Neural crest cell (in vitro differentiated cells): ENCODE measurements around the gene MYL11. TPM values are rescaled to one million over a fixed set of nuclear protein-coding genes. Genes with fewer than 3 reads are reported as not detected.
"Not testable (repeated sequence)": the region's sequence is repeated elsewhere in the genome, so short reads cannot be mapped to it uniquely, and the experiment has no call there.

Source experiments
- DNase-seq: peaks from one replicate; pipeline ENCODE4 v3.0.0; 2021; ENCODE audit warnings: low read depth, mixed read lengths, low spot score
- H3K27ac Mint-ChIP-seq: one replicate; pipeline ENCODE4 v1.8.0; 2021; ENCODE audit warnings: mild to moderate bottlenecking, mixed read lengths; ENCODE audit not compliant: unreplicated experiment
- H3K27me3 Mint-ChIP-seq: 2 replicates; pipeline ENCODE4 v1.8.0; 2021; ENCODE audit warnings: low read depth, mild to moderate bottlenecking, mixed read lengths
- H3K36me3 Mint-ChIP-seq: 2 replicates; pipeline ENCODE4 v1.8.0; 2021; ENCODE audit warnings: low read depth, mild to moderate bottlenecking, mixed read lengths
- H3K4me1 Mint-ChIP-seq: 2 replicates; pipeline ENCODE4 v1.8.0; 2021; ENCODE audit warnings: mixed read lengths
- H3K4me3 Mint-ChIP-seq: one replicate; pipeline ENCODE4 v1.8.0; 2021; ENCODE audit warnings: mild to moderate bottlenecking, mixed read lengths
- H3K9me3 Mint-ChIP-seq: 2 replicates; pipeline ENCODE4 v1.8.0; 2021; ENCODE audit warnings: mixed read lengths
- total RNA-seq: library from RNA; stranded (reverse); gene quantifications from 2 replicates; pipeline ENCODE4 v1.2.1, GENCODE V29; 2021
- TF ChIP-seq, protein P1 (sequence below): fragments of 200-600 bp; sonication (generic); conservative IDR thresholded peaks from 2 replicates; pipeline ENCODE4 v1.5.0; 2021; ENCODE audit warnings: antibody characterized with exemption, mild to moderate bottlenecking

MYL11 gene
- total RNA-seq, 1 donor from 2014 or later = not detected

DNA sequence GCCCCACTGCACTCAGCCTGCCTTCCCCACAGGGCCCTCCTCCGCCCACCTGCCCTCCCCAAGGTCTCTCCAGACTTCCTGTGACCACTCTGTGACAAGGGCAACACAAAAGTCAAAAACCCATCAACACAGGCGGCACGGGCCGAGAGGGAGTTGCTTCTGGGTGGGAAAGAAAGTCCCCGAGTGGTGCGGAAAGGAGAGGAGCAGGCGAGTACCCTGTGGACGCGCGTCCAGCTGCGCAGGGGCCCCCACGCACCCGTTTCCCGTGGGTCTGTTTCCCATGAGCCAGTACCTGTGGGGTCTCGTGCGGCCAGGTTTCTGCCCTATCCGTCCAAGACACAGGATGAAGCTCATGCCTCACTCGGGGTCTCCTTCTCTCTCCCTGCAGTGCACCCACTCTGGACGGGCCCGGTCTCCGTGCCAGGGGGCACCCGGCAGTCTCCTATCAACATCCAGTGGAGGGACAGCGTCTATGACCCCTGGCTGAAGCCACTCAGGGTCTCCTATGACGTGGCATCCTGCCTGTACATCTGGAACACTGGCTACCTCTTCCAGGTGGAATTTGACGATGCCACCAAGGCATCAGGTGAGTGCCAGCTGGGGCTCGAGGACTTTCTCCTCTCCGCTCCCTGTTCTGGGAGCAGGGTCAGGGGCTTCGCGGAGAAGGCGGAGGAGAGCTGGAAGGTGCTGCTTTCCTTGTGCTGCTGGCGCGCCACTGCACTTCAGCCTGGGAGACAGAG is 31.7 kb upstream of the MYL11 start:
- Mint-ChIP-seq H3K9me3 (no peaks in the 10 kb centered on the region), H3K27me3 (no peaks in the 10 kb centered on the region), H3K27ac (no peak overlapping the region), H3K4me1 (no peaks in the 10 kb centered on the region), H3K36me3 (no peaks in the 10 kb centered on the region), H3K4me3 (no peak overlapping the region)
- TF ChIP-seq, protein P1, sequence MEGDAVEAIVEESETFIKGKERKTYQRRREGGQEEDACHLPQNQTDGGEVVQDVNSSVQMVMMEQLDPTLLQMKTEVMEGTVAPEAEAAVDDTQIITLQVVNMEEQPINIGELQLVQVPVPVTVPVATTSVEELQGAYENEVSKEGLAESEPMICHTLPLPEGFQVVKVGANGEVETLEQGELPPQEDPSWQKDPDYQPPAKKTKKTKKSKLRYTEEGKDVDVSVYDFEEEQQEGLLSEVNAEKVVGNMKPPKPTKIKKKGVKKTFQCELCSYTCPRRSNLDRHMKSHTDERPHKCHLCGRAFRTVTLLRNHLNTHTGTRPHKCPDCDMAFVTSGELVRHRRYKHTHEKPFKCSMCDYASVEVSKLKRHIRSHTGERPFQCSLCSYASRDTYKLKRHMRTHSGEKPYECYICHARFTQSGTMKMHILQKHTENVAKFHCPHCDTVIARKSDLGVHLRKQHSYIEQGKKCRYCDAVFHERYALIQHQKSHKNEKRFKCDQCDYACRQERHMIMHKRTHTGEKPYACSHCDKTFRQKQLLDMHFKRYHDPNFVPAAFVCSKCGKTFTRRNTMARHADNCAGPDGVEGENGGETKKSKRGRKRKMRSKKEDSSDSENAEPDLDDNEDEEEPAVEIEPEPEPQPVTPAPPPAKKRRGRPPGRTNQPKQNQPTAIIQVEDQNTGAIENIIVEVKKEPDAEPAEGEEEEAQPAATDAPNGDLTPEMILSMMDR = no peak
- no peak for DNase-seq

DNA sequence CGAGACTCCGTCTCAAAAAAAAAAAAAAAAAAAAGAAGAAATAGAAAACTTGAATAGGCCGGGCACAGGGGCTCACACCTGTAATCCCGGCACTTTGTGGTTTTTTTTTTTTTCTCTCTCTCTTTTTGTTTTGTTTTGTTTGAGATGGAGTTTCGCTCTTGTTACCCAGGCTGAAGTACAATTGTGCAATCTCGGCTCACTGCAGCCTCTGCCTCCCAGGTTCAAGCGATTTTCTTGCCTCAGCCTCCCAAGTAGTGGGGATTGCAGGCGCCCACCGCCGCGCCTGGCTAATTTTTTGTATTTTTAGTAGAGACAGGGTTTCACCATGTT is 31.1 kb upstream of the MYL11 start:
- not testable (repeated sequence) for H3K27ac Mint-ChIP-seq, H3K9me3 Mint-ChIP-seq, H3K27me3 Mint-ChIP-seq, H3K4me1 Mint-ChIP-seq, H3K36me3 Mint-ChIP-seq, DNase-seq, H3K4me3 Mint-ChIP-seq

DNA sequence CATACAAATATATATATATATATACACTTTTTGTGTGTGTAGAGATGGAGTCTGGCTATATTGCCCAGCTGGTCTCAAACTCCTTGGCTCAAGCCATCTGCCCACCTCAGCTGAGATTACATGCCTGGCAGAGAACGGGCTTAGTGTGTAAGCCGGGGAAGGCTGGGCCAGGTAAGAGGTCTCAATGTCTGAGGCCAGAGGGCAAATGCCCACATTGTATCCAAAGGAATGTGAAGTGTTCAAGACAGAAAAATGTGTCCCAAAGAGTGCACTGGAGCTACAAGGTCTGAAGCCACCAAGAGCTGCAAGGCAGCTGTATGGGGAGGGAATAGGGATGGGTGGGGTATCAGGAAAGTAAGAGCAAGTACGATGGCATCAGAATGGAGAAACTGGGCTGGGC is 28.3 kb upstream of the MYL11 start:
- H3K4me3 Mint-ChIP-seq = no peak overlapping the region
- H3K4me1 Mint-ChIP-seq = no peaks in the 10 kb centered on the region
- DNase-seq = no peak
- H3K27ac Mint-ChIP-seq = peak overlapping the region; percentile 43
- TF ChIP-seq, protein P1 = no peak
- no peaks in the 10 kb centered on the region for H3K27me3 Mint-ChIP-seq
- peaks cover 3% of the 10 kb centered on the region for H3K36me3 Mint-ChIP-seq
- no peaks in the 10 kb centered on the region for H3K9me3 Mint-ChIP-seq

DNA sequence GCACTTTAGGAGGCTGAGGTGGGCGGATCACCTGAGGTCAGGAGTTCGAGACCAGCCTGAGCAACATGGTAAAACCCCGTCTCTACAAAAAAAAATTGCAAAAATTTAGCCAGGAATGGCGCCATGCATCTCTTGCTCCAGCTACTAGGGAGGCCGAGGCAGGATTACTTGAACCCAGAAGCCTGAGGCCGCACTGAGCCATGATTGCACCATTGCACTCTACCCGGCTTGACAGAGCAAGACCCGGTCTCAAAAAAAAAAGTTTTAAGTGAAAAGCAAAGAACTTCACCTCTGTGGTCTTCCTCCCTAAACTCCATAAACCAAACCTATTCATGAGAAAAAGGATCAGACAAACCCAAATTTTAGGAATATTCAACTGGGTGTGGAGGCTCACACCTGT is 26.5 kb upstream of the MYL11 start:
- TF ChIP-seq, protein P1 = no peak
- Mint-ChIP-seq H3K4me3 (no peak overlapping the region), H3K9me3 (no peaks in the 10 kb centered on the region), H3K36me3 (peaks cover 3% of the 10 kb centered on the region), H3K27me3 (no peaks in the 10 kb centered on the region), H3K27ac (no peak overlapping the region), H3K4me1 (no peaks in the 10 kb centered on the region)
- DNase-seq = no peak

DNA sequence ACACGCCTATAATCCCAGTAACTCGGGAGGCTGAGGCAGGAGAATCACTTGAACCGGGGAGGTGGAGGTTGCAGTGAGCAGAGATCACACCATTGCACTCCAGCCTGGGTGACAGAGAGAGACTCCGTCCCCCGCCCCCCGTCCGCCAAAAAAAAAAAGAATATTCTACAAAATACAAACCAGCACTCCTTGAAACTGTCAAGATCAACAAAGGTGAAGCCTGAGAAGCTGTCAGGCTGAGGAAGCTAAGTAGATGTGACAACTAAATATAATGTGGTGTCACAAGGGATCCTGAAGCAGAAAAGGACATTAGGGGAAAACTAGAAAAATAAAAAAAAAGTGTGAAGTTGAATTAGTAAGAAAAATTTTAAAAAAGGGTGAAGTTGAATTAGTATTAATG is 25.7 kb upstream of the MYL11 start:
- TF ChIP-seq, protein P1 = no peak
- H3K9me3 Mint-ChIP-seq = no peaks in the 10 kb centered on the region
- no peaks in the 10 kb centered on the region for H3K27me3 Mint-ChIP-seq
- no peak overlapping the region for H3K27ac Mint-ChIP-seq
- peaks cover 3% of the 10 kb centered on the region for H3K36me3 Mint-ChIP-seq
- peak overlapping the region; percentile 58 for H3K4me3 Mint-ChIP-seq
- H3K4me1 Mint-ChIP-seq = peaks cover under 1% of the 10 kb centered on the region
- DNase-seq = no peak

DNA sequence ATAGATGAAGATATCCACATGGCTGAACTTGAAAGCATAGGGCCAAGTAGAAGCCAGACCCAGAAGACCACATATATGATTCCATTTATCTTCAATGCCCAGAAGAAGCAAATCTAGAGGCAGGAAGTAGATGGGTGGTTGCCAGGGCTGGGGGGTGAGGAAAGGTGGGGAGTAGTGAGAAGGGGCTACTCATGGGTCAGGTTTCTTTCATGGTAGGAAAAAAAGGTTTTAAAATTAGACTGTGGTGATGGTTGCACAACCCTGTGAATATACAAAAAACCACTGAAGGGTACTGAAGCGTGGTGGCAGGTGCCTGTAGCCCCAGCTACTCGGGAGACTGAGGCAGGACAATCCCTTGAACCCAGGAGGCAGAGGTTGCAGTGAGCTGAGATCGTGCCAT is 24.9 kb upstream of the MYL11 start:
- TF ChIP-seq, protein P1 = no peak
- Mint-ChIP-seq H3K27ac (peak overlapping the region; percentile 67), H3K36me3 (peaks cover 3% of the 10 kb centered on the region), H3K4me1 (peaks cover 8% of the 10 kb centered on the region), H3K4me3 (peak overlapping the region; percentile 58), H3K27me3 (no peaks in the 10 kb centered on the region), H3K9me3 (no peaks in the 10 kb centered on the region)
- no peak for DNase-seq
